Urinary bladder (tissue), 4 donors: Measurements from ENCODE around the gene SLC12A8. TPM values are rescaled to one million over a fixed set of nuclear protein-coding genes. Genes with fewer than 3 reads are reported as not detected.
"Not testable (repeated sequence)": the region's sequence is repeated elsewhere in the genome, so short reads cannot be mapped to it uniquely, and the experiment has no call there.

Source experiments
- DNase-seq: peaks from one replicate; pipeline ENCODE4 v3.0.0-alpha.2; 2015; ENCODE audit errors: extremely low spot score
- H3K27ac ChIP-seq: one replicate; pipeline ENCODE4 v1.5.1; 2013; ENCODE audit warnings: low read depth, mild to moderate bottlenecking, moderate library complexity
- H3K36me3 ChIP-seq: one replicate; pipeline ENCODE4 v1.6.1; 2013; ENCODE audit warnings: mild to moderate bottlenecking, moderate library complexity; ENCODE audit not compliant: insufficient read depth
- H3K4me1 ChIP-seq: one replicate; pipeline ENCODE4 v1.6.1; 2013; ENCODE audit warnings: mild to moderate bottlenecking, moderate library complexity; ENCODE audit not compliant: insufficient read depth
- H3K4me3 ChIP-seq: one replicate; pipeline ENCODE4 v1.5.1; 2013; ENCODE audit warnings: low read depth, low read length
- WGBS: extraction: QIAGEN DNeasy Blood & Tissue Kit; methylation state at CpG from one replicate; pipeline ENCODE4 v1.1.7; 2013; 5-methylcytosine and 5-hydroxymethylcytosine counted together
- polyA plus RNA-seq: library from polyadenylated mRNA; stranded (reverse); fragments of 200-250 nt; gene quantifications from one replicate; pipeline ENCODE4 v1.2.3, GENCODE V29; 2013
- total RNA-seq: library from RNA; depleted of rRNA; stranded (reverse); fragments of >200 nt; gene quantifications from one replicate; pipeline ENCODE4 v1.2.3, GENCODE V29; 2014
- donor health status: healthy with polysubstance abuse.
- donor health status: healthy.

Gene SLC12A8
- total and polyA plus RNA-seq, 2 donors, result 1.4 to 2.9 TPM

- H3K36me3 ChIP-seq, result no peaks in the 10 kb centered on the region
- no peak for DNase-seq
- H3K4me3 ChIP-seq, result no peak overlapping the region
- 96% methylated on average over 4 of the region's 4 CpGs for WGBS
- H3K4me1 ChIP-seq, result no peaks in the 10 kb centered on the region
- H3K27ac ChIP-seq, result no peak overlapping the region
Measured at GRCh38 chr3:125109536-125109925, 103.0 kb downstream of the SLC12A8 start.

DNA sequence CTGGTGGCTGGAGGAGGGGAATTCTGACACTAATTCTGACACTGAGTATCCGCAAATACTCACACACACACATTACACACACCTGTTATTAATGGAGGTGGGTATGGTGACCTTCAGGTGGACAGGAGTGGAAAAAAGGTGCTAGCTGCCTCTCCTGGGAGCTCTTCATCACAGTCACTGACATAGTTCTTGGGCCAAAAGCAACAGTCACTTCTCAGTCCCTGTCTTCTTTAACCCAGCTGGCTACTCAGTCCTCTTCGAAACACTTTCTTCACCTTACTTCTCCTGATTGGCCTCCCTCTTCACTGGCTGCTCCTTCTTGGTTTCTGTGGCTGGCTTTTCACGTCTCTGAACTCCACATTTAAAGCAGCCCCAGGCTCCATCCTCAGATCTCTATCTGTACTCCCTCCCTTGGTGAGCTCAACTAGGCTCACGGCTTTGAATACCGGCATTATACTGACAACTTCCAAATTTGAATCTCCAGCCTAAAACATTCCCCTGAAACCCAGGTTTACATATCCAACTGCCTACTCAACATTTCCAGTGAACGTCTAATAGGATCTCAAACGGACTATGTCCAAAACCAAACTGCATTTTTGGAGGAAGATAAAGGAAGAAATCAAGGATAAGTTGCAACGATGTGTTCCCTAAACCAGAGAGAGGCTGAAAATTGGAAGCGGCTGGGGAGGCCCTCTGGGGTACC, 103.6 kb downstream of the SLC12A8 start:
- no peak for DNase-seq
- 82% methylated on average over 9 of the region's 9 CpGs for WGBS
- Histone ChIP-seq H3K4me1 (no peaks in the 10 kb centered on the region), H3K27ac (no peak overlapping the region), H3K36me3 (no peaks in the 10 kb centered on the region), H3K4me3 (no peak overlapping the region)

GRCh38 chr3:125107861-125108567, 104.5 kb downstream of the SLC12A8 start:
- H3K36me3 ChIP-seq, result no peaks in the 10 kb centered on the region
- no peaks in the 10 kb centered on the region for H3K4me1 ChIP-seq
- H3K27ac ChIP-seq, result no peak overlapping the region
- DNase-seq, result no peak
- WGBS, result 67% methylated on average over 13 of the region's 13 CpGs
- H3K4me3 ChIP-seq, result no peak overlapping the region

DNA sequence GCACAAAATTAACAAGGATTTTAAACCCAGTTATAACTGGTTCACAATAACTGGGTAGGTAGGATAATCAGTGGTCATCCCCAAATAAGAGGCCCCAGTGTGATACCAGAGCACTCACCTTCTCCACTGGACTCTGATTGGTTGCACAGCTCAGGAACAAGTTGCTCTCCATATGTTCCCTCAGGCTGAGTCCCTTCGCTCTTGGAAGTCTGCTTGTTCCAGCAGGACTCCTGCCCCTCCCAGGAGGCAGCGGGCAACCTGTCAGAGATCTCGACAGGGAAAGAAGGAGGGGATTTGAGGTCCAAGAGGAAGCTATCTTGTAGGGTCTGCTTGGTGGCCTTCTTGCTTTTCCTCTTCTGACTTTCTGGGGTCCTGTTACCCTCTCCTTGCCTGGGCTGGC, 105.2 kb downstream of the SLC12A8 start:
- H3K27ac ChIP-seq, result no peak overlapping the region

GRCh38 chr3:125105116-125105515, 107.4 kb downstream of the SLC12A8 start:
- Histone ChIP-seq H3K4me3 (no peak overlapping the region), H3K36me3 (no peaks in the 10 kb centered on the region), H3K27ac (no peak overlapping the region), H3K4me1 (no peaks in the 10 kb centered on the region)
- no peak for DNase-seq
- WGBS, result 69% methylated on average over 1 of the region's 1 CpG

More for the DNA sequence above, 105.2 kb downstream of the SLC12A8 start:
- no peak for DNase-seq
- H3K4me3 ChIP-seq, result no peak overlapping the region
- WGBS, result 92% methylated on average over 3 of the region's 3 CpGs
- no peaks in the 10 kb centered on the region for H3K4me1 ChIP-seq
- H3K36me3 ChIP-seq, result no peaks in the 10 kb centered on the region

GRCh38 chr3:125104639-125105038, 107.9 kb downstream of the SLC12A8 start:
- no peaks in the 10 kb centered on the region for H3K36me3 ChIP-seq

DNA sequence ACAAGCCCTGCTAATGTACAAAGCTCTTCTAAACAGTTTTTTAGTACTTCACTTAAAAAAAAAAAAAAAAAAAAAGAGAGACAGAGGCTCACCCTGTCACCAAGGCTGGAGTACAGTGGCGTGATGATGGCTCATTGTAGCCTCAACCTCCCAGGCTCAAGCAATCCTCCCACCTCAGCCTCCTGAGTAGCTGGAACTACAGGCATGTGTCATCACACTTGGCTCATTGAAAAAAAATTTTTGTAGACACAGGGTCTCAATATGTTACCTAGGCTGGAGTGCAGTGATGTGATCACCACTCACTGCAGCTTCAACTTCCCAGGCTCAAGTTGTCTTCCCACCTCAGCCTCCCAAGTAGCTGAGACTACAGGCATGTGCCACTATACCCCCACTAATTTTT, 109.1 kb downstream of the SLC12A8 start:
- no peaks in the 10 kb centered on the region for H3K4me1 ChIP-seq
- no peak for DNase-seq
- 100% methylated on average over 1 of the region's 1 CpG for WGBS
- H3K4me3 ChIP-seq, result no peak overlapping the region
- H3K36me3 ChIP-seq, result no peaks in the 10 kb centered on the region
- no peak overlapping the region for H3K27ac ChIP-seq

More at GRCh38 chr3:125104639-125105038, 107.9 kb downstream of the SLC12A8 start:
- 98% methylated on average over 1 of the region's 1 CpG for WGBS
- H3K4me3 ChIP-seq, result no peak overlapping the region
- no peaks in the 10 kb centered on the region for H3K4me1 ChIP-seq
- DNase-seq, result no peak
- no peak overlapping the region for H3K27ac ChIP-seq

DNA sequence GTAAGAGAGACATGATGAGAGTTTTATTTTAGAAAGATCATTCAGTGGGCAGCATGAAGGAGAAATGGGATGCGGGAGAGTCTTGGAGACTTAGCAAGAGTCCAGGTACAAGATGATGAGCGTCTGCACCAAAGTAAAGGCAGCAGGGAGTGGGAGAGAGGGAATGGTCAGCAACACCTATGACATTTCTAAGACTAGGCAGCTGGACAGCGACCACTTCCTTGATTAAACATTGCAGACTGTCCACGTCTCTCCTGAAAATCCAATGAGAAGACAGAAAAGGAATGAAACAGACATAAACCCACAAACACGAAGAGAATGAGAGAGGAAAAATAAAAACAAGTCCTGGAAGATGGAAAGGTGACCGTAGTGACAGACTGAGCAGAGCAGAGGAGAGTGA, 110.1 kb downstream of the SLC12A8 start:
- Histone ChIP-seq H3K27ac (no peak overlapping the region), H3K4me3 (no peak overlapping the region), H3K4me1 (no peaks in the 10 kb centered on the region), H3K36me3 (no peaks in the 10 kb centered on the region)
- WGBS, result 72% methylated on average over 6 of the region's 6 CpGs
- no peak for DNase-seq

- no peak for DNase-seq
- H3K27ac ChIP-seq, result no peak overlapping the region
- no peak overlapping the region for H3K4me3 ChIP-seq
- WGBS, result 92% methylated on average over 4 of the region's 4 CpGs
- H3K36me3 ChIP-seq, result no peaks in the 10 kb centered on the region
- H3K4me1 ChIP-seq, result no peaks in the 10 kb centered on the region
Measured at GRCh38 chr3:125098611-125099291, 113.8 kb downstream of the SLC12A8 start.

GRCh38 chr3:125090649-125091048, 121.9 kb downstream of the SLC12A8 start:
- Histone ChIP-seq H3K27ac (no peak overlapping the region), H3K4me3 (no peak overlapping the region), H3K36me3 (no peaks in the 10 kb centered on the region), H3K4me1 (no peaks in the 10 kb centered on the region)
- DNase-seq, result no peak

DNA sequence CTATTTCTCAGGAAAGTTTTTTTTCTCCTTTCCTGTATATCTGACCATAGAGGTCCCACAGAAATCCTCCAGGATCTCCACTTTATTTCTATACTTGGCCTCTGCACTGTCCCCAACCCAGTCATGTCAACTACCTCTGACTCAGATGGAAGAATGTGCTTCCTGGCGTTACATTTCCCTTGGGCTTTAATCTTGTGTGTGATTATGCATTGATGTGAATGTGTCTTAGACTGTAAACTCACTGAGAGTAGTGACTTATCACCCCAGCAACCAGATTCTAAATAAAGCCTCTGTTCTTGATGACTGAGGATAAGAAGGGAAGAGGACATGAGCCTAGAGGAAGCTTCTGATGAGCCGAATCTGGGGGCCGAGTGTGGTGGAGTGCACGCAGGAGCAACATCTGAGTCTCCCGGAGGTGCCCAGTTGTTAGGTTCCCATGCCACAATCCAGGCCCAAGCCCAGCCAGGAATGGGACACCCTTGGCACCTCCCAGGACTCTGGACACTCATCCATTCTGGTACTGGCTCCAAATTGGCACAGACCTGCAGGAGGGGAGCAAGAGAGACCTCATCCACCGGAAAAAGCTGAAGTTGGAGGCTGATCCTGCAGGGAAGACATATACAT, 124.7 kb downstream of the SLC12A8 start:
- 68% methylated on average over 6 of the region's 6 CpGs for WGBS
- H3K4me1 ChIP-seq, result no peaks in the 10 kb centered on the region
- H3K4me3 ChIP-seq, result no peak overlapping the region
- H3K36me3 ChIP-seq, result no peaks in the 10 kb centered on the region
- no peak for DNase-seq
- H3K27ac ChIP-seq, result no peak overlapping the region

GRCh38 chr3:125085166-125085565, 127.4 kb downstream of the SLC12A8 start:
- Histone ChIP-seq H3K27ac (no peak overlapping the region), H3K4me3 (no peak overlapping the region), H3K4me1 (no peaks in the 10 kb centered on the region), H3K36me3 (no peaks in the 10 kb centered on the region)
- no peak for DNase-seq

DNA sequence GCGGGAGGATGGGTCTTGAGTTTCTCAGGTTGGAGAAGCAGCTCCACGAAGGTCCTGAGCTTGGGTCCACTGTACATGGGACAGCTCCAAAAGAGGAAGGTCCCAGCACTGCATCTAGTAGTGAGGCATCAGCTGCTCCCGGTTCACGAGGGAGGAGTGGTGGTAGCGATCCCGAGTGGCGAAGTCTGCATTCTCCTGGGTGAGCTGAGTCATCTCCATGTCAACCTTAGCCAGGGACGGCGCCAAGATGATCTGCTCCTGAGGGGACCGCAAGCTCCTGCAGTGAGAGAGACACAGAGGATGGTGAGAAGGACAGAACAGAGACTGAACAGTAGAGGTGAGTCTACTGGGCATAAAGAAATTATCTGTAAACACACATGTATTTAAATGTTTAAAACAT, 128.8 kb downstream of the SLC12A8 start:
- H3K4me1 ChIP-seq, result no peaks in the 10 kb centered on the region
- DNase-seq, result no peak
- 75% methylated on average over 10 of the region's 10 CpGs for WGBS
- H3K27ac ChIP-seq, result no peak overlapping the region
- no peaks in the 10 kb centered on the region for H3K36me3 ChIP-seq
- H3K4me3 ChIP-seq, result no peak overlapping the region

DNA sequence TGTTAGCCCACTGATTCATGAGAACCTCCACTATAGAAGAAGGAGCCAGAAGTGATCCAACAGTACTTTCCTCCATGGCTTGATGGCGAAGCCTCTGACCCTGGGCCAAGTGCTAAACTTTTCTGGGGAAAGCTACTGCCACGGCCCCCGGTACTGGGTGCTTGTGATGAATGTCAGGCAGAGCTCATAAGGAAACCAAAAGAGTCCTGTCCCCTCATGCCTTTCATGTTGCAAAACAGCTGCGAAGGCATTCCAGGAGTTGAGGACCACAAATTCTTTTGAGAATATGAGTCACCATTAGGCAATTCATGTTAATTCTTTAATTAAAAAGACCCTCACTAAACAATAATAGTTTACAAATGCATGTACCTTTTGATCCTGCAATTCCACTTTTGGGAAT, 130.2 kb downstream of the SLC12A8 start:
- not testable (repeated sequence) for H3K4me3 ChIP-seq, H3K27ac ChIP-seq, H3K4me1 ChIP-seq, H3K36me3 ChIP-seq, DNase-seq
- 75% methylated on average over 4 of the region's 4 CpGs for WGBS
